Effector CD8-positive, alpha-beta T cell (primary cell): Measurements from ENCODE around the gene CRAMP1.
"Not testable (repeated sequence)": the region's sequence is repeated elsewhere in the genome, so short reads cannot be mapped to it uniquely, and the experiment has no call there.

Experiments
- DNase-seq: peaks from one replicate; lab custom pipeline; 2025; lab: John Stamatoyannopoulos, UW

The CRAMP1 gene

DNA sequence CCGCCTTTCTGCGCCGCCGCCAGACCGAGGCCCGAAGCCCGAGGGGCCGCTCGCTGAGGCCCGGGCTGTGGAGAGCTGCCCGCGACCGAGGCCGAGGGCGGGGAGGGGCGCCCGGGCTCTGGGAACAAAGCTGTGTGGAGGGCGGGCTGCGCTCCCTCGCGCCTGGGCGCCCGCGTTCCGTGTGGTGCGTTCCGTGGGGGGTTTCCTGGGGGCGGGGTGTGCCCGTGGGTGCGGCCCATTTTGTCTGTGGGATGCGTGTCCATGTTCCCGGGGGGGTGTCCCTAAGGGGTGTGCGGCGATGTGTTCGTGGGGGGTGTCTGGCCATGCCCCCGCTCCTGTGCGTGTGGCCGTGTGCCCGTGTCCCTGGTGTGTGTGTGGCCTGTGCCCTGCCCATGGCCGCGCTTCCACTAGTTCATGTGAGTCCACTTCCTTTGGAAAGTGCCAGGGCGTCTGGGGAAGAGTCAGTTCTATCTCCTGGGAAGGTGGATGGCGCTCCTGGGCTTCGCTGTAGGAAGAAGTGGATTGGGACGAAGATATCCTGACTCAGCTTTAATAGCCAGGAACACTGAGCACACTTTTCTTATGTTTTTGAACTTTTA, 66.4 kb downstream of the CRAMP1 start:
- DNase-seq: peak; percentile 43

DNA sequence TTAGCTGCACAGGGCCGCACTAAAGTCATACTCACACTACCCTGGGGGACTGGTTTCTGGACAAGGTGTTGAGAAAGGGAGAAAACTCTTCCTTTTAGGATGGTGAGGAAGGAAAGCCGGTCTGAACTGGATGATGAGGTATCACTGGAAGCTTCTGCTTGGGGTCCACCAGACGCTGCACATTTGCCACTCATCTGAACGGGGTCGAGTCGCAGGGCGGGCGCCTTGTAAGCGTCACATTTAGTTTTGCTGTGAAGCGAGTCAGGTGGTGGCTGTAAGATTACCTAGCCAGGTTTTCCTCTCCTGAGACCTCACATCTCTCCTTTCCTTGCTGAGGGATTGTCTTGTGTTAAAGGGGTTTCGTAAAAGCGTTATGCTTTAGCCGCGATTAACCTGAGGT, 68.2 kb downstream of the CRAMP1 start:
- no peak for DNase-seq

DNA sequence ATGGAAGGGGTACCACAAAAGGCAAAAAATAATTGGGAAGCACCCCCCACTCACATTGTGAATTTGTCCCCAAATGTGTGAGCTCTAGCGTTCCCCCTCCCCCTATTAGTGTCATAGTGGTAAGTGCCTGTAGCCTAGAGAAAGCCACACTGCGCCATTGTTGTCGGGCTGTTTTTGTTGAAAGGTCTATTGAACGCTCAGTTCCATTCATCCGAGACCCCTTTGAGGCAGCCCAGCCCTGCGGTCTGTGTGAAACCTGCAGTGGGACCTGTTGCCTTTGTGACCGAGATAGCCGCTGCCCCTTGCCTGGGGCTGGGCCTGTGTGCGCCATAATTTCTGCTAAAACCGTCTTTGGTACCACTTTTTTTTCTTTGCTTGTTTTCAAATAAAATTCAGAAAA, 68.9 kb downstream of the CRAMP1 start:
- no peak for DNase-seq

GRCh38 chr16:1687427-1688316, 75.5 kb downstream of the CRAMP1 start:
- no peak for DNase-seq

- DNase-seq: no peak
These were observed 76.8 kb downstream of the CRAMP1 start for GRCh38 chr16:1688807-1689560.

- no peak for DNase-seq
These were observed 77.7 kb downstream of the CRAMP1 start for GRCh38 chr16:1689853-1690252.

DNA sequence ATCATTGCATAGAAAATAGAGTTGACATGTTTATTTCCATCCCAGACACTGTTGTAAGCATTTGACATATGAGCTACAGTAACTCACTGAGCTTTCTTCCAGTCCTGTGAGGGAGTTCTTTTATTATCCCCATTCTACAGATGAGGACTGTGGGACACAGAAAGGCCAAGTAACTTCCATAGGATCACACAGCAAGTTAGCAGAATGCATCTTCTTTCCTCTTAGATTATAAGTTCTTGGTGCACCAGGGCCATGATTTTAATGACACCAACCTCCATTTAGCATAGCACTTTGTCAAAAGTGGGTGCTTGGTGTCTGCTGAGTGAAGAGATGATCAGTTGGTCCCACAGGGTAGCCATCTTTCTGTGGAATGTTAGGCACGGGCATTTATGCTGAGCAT, 78.7 kb downstream of the CRAMP1 start:
- DNase-seq: no peak

GRCh38 chr16:1691276-1691675, 79.1 kb downstream of the CRAMP1 start:
- DNase-seq: no peak

- DNase-seq: no peak
These were observed 79.8 kb downstream of the CRAMP1 start for GRCh38 chr16:1691956-1692355.

DNA sequence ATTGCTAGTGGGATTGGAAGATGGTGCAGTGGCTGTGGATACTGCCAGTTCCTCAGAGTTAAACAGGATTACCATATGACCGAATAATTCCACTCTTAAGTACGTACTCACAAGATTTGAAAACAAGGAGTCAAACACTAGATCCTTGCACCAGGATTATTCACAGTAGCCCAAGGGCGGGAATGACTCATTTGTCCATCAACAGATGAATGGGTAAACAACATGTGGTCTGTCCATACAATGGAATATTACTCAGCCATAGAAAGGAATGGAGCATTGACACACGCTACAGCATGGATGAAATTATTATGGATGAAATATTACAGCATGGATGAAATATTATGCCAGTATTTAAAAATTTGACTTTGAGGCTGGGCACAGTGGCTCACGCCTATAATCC, 84.7 kb downstream of the CRAMP1 start:
- no peak for DNase-seq

DNA sequence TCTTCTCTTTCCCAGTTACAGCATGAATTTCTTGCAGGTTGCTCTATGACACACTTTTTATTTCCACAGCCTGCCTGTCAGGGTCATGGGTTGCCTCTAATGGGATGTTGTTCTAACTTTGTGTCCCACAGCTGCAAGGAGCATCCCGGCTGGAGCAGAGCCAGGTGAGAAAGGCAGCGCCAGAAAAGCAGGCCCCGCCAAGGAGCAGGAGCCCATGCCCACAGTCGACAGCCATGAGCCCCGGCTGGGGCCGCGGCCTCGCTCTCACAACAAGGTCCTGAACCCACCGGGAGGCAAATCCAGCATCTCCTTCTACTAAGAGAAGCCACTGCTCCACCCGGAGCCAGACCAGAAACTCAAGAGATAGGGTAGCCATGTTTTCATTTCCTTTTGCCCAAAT, 86.5 kb downstream of the CRAMP1 start:
- no peak for DNase-seq

- DNase-seq: no peak
These were observed 88.1 kb downstream of the CRAMP1 start for GRCh38 chr16:1700246-1700645.

GRCh38 chr16:1701216-1701878, 89.2 kb downstream of the CRAMP1 start:
- DNase-seq: no peak

DNA sequence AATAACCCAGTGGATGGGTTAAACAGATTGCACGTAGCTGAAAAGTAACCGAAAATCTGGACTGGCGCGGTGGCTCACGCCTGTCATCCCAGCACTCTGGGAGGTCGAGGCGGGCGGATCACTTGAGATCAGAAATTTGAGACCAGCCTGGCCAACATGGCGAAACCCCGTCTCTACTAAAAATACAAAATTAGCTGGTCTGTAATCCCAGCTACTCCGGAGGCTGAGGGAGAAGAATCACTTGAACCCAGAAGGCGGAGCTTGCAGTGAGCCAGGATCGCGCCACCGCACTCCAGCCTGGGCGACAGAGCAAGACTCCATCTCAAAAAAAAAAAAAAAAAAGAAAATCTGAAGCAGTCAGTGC, 93.1 kb downstream of the CRAMP1 start:
- not testable (repeated sequence) for DNase-seq

- peak; percentile 89 for DNase-seq
These were observed 93.7 kb downstream of the CRAMP1 start, which contains the start of gene MAPK8IP3 for GRCh38 chr16:1705688-1706385. MAPK8IP3 (plus strand) TSS chr16:1706195; CDS start chr16:1706340, 145 bp downstream.

DNA sequence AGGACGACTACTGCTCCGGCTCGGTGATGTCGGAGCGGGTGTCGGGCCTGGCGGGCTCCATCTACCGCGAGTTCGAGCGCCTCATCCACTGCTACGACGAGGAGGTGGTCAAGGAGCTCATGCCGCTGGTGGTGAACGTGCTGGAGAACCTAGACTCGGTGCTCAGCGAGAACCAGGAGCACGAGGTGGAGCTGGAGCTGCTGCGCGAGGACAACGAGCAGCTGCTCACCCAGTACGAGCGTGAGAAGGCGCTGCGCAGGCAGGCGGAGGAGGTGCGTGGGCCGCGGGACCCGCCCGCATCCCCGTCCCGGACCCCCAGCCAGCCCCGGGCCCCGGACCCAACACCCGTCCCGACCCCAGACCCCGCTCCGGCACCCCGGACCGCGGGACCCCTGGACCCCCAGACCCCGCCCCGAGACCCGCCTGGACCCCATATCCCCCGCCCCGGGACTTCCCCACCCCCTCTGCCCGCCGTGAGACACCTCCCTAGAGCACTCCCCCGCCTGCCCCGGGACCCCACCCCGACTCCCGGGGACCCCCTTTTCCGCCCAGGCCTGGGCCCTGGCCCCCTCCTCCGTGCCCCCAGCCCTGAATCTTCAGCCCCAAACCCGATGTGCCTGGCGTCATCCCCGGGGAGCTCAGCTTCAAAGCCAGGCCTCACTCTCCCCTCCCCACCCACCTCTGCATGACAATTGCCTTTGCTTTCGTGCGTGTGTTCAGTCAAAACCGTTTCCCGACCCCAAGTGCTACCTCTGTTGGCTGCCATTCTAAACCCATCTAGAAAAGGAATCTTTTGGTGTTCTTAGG, 94.4 kb downstream of the CRAMP1 start:
- DNase-seq: peak; percentile 23

DNA sequence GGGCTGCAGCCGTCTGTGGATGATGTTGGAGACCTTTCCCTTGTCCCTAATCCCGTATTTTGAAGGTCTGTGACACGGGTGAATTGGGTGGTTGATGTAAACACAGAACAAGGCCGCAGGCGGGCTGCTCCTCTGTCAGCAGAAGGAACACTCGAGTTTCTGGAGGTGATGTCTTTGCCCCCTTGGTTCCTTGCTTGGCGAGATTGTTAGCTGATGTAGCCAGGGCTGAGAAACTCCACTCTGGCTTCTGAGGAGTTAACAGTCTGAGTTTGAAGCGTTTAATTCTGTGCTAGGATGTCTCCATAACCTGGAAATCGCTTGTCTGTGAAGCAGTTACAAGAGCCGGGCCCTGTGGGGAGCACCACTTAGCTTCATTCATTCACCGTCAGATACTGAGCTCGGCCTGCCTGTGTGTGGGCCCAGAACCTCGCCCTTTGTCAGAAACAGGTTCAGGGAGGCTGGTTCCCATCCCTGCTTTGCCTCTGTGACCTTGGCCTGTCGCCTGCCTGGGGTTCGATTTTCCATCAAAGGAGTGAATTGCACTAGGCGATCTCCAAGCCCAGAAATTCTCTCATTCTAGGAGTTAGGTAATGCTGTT, 95.1 kb downstream of the CRAMP1 start:
- DNase-seq: no peak

DNA sequence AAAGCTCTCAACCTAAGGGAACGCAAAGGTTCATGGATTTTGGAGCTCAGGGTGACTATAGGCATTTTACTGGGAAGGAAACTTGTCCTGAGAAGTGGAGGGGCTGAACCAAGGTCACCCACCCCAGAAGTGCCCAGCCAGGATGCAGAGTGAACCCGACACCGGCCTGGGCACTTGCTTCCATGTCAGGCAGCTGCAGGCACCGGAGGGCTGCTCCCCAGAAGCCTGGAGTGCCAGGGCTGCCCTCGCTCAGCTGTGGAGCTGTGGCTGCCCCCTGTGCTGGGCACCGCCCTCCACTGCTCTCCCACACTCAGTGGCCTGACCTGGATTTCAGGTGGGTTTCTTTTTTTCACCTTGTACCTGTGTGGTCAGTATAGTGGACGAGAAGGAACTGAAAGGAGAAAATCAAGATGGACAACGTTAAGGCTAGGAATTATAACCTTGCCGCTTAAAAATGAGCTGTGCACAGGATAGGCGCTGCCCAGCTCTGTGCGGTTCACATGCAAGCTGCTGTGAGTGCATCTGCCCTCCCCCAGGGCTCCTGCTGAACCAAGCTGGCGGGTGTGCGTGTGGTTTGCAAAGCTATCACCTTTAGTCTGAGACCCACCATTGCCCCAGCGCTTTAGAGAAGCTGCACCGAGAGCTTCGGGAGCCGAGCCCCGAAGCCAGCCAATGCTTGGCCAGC, 96.1 kb downstream of the CRAMP1 start:
- no peak for DNase-seq

- no peak for DNase-seq
These were observed 96.6 kb downstream of the CRAMP1 start for GRCh38 chr16:1708768-1709180.

DNA sequence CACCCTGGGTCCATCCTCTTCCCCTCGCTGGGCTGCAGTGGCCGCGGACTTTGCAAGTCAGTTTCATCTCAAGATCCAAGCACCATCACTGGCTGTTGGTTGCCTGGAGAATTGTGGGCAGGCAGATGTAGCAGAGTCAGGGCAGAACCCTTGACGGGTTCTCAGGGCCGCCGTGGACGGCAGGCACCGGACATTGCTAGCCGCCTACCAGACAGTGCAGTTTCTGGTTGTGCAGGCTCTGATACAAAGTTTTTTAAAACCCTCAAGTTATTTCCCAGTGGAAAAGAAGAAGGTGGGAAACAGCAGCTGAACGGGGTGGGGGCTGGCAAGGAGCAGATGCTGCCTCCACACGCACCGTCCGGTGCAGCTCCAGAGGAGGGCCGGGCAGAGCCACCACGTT, 97.2 kb downstream of the CRAMP1 start:
- DNase-seq: no peak
